IMR-90 (cell line): ENCODE results near the gene JMJD1C. TPM values are rescaled to one million over a fixed set of nuclear protein-coding genes. Genes with fewer than 3 reads are reported as not detected.

Experiments
- ATAC-seq: fragments of 200-7000 bp; cut with Tn5 transposase; 2 replicates; pipeline ENCODE4 v1.9.1; 2020; ENCODE audit warnings: low read depth, mild to moderate bottlenecking, moderate library complexity
- BruUV-seq: library from RNA; stranded (reverse); fragments of 400-500 nt; replicated peaks from 2 replicates; lab custom pipeline; 2021; lab: Mats Ljungman, UMichigan
- CTCF ChIA-PET: fragments of 300-600 bp; formaldehyde crosslinking; extraction: SDS; loops from one replicate; lab custom pipeline; 2021; ENCODE audit warnings: antibody characterized with exemption; lab: Yijun Ruan, JAX
- POLR2A ChIA-PET: fragments of 300-600 bp; sonication (Branson Sonifier 250); formaldehyde crosslinking; loops from one replicate; lab custom pipeline; 2022; ENCODE audit warnings: antibody characterized with exemption; ENCODE audit not compliant: unreplicated experiment; lab: Charles Lee
- DNase-seq: peaks from one replicate; pipeline ENCODE4 v3.0.0; 2013
- H2AFZ ChIP-seq: replicated peaks from 2 replicates; pipeline ENCODE3; 2013; ENCODE audit warnings: low read length, mild to moderate bottlenecking; ENCODE audit not compliant: poor library complexity
- H2AK5ac ChIP-seq: 2 replicates; pipeline ENCODE4 v1.6.1; 2013; ENCODE audit warnings: low read depth, low read length, inconsistent platforms
- H2AK9ac ChIP-seq: replicated peaks from 2 replicates; pipeline ENCODE3; 2013; ENCODE audit warnings: mild to moderate bottlenecking, low read depth, low read length, moderate library complexity; ENCODE audit not compliant: poor library complexity
- H2BK120ac ChIP-seq: 2 replicates; pipeline ENCODE4 v1.6.1; 2013; ENCODE audit warnings: low read depth, low read length, inconsistent platforms
- H2BK15ac ChIP-seq: 3 replicates; pipeline ENCODE4 v1.6.1; 2013; ENCODE audit warnings: low read depth, low read length, inconsistent platforms
- H2BK20ac ChIP-seq: 2 replicates; pipeline ENCODE4 v1.6.1; 2013; ENCODE audit warnings: low read depth, mild to moderate bottlenecking, inconsistent platforms, low read length, moderate library complexity
- H2BK5ac ChIP-seq: 2 replicates; pipeline ENCODE4 v1.6.1; 2013; ENCODE audit warnings: mild to moderate bottlenecking, low read depth, low read length, inconsistent platforms; ENCODE audit not compliant: poor library complexity, severe bottlenecking
- H3K14ac ChIP-seq: replicated peaks from 2 replicates; pipeline ENCODE4 v1.6.1; 2013; ENCODE audit warnings: low read depth, low read length, inconsistent platforms
- H3K18ac ChIP-seq: 2 replicates; pipeline ENCODE4 v1.6.1; 2013; ENCODE audit warnings: low read depth, low read length, control low read depth
- H3K23ac ChIP-seq: 2 replicates; pipeline ENCODE4 v1.6.1; 2013; ENCODE audit warnings: low read depth, low read length, inconsistent platforms
- H3K27ac ChIP-seq: 2 replicates; pipeline ENCODE4 v1.5.1; 2013; ENCODE audit warnings: mild to moderate bottlenecking, control low read depth, low read length; ENCODE audit not compliant: insufficient read depth
- H3K27me3 ChIP-seq: 2 replicates; pipeline ENCODE4 v1.6.1; 2013; ENCODE audit warnings: low read length; ENCODE audit not compliant: control insufficient read depth, insufficient read depth
- H3K36me3 ChIP-seq: 2 replicates; pipeline ENCODE4 v1.6.1; 2013; ENCODE audit warnings: low read length, mixed read lengths; ENCODE audit not compliant: control insufficient read depth, insufficient read depth
- H3K4ac ChIP-seq: 2 replicates; pipeline ENCODE4 v1.6.1; 2013; ENCODE audit warnings: low read depth, low read length, inconsistent platforms
- H3K4me1 ChIP-seq: 2 replicates; pipeline ENCODE4 v1.6.1; 2013; ENCODE audit warnings: low read length, mixed read lengths; ENCODE audit not compliant: control insufficient read depth, insufficient read depth
- H3K4me2 ChIP-seq: 2 replicates; pipeline ENCODE4 v1.6.1; 2013; ENCODE audit warnings: low read depth, mild to moderate bottlenecking, control low read depth, low read length, moderate library complexity
- H3K4me3 ChIP-seq: 2 replicates; pipeline ENCODE4 v1.5.1; 2013; ENCODE audit warnings: low read depth, mild to moderate bottlenecking, control low read depth, low read length, moderate library complexity; ENCODE audit not compliant: insufficient read depth
- H3K56ac ChIP-seq: 2 replicates; pipeline ENCODE4 v1.6.1; 2013; ENCODE audit warnings: low read length, inconsistent platforms; ENCODE audit not compliant: insufficient read depth; ENCODE audit errors: extremely low read depth
- H3K79me1 ChIP-seq, 2 experiments: 2 replicates each; pipeline ENCODE4 v1.6.1; 2013; ENCODE audit warnings: low read length in 2 of 2, inconsistent platforms in 1 of 2, low read depth in 1 of 2
- H3K9ac ChIP-seq: 2 replicates; pipeline ENCODE4 v1.6.1; 2013; ENCODE audit warnings: low read depth, low read length, control low read depth
- H3K9me1 ChIP-seq: 2 replicates; pipeline ENCODE4 v1.6.1; 2013; ENCODE audit warnings: low read length, inconsistent platforms; ENCODE audit not compliant: insufficient read depth
- H3K9me3 ChIP-seq: 2 replicates; pipeline ENCODE4 v1.6.1; 2013; ENCODE audit warnings: low read length; ENCODE audit not compliant: control insufficient read depth, insufficient read depth
- H4K20me1 ChIP-seq: 2 replicates; pipeline ENCODE4 v1.6.1; 2013; ENCODE audit warnings: low read length, inconsistent platforms; ENCODE audit not compliant: insufficient read depth
- H4K5ac ChIP-seq: 2 replicates; pipeline ENCODE4 v1.6.1; 2013; ENCODE audit warnings: mild to moderate bottlenecking, low read depth, low read length, control low read depth
- H4K8ac ChIP-seq, 2 experiments: 2 replicates each; pipeline ENCODE4 v1.6.1; 2013; ENCODE audit warnings: low read depth in 2 of 2, low read length in 2 of 2, control low read depth in 1 of 2, inconsistent platforms in 1 of 2
- H4K91ac ChIP-seq: 2 replicates; pipeline ENCODE4 v1.6.1; 2013; ENCODE audit warnings: low read depth, low read length, inconsistent platforms; ENCODE audit not compliant: insufficient read depth
- BHLHE40 ChIP-seq: fragments of 150-350 bp; IDR thresholded peaks from 2 replicates; pipeline ENCODE4 v1.6.1; 2016; ENCODE audit warnings: mild to moderate bottlenecking, low read depth, low read length
- CEBPB ChIP-seq: IDR thresholded peaks from 2 replicates; pipeline ENCODE4 v1.6.1; 2012; ENCODE audit warnings: low read depth, low read length, improper control_type of control experiment
- CHD1 ChIP-seq: IDR thresholded peaks from 2 replicates; pipeline ENCODE4 v1.6.1; 2012; ENCODE audit warnings: low read depth, low read length, improper control_type of control experiment
- CTCF ChIP-seq: conservative IDR thresholded peaks from 2 replicates; pipeline ENCODE4 v1.5.1; 2012; ENCODE audit warnings: mild to moderate bottlenecking, low read depth, low read length, improper control_type of control experiment
- ELK1 ChIP-seq: fragments of 150-350 bp; IDR thresholded peaks from 2 replicates; pipeline ENCODE4 v1.6.1; 2016; ENCODE audit warnings: low read depth, mild to moderate bottlenecking, low read length, moderate library complexity, borderline replicate concordance
- FOS ChIP-seq: fragments of 150-350 bp; IDR thresholded peaks from 2 replicates; pipeline ENCODE4 v1.6.1; 2016; ENCODE audit warnings: low read depth, low read length
- MAFK ChIP-seq: IDR thresholded peaks from 2 replicates; pipeline ENCODE4 v1.6.1; 2012; ENCODE audit warnings: low read depth, low read length, improper control_type of control experiment
- MAZ ChIP-seq: IDR thresholded peaks from 2 replicates; pipeline ENCODE4 v1.6.1; 2012; ENCODE audit warnings: low read depth, mild to moderate bottlenecking, low read length, improper control_type of control experiment, moderate library complexity, borderline replicate concordance
- MXI1 ChIP-seq: IDR thresholded peaks from 2 replicates; pipeline ENCODE4 v1.6.1; 2012; ENCODE audit warnings: low read depth, mild to moderate bottlenecking, low read length, moderate library complexity, borderline replicate concordance
- NFE2L2 ChIP-seq: fragments of 150-350 bp; IDR thresholded peaks from 2 replicates; pipeline ENCODE4 v1.6.1; 2016; ENCODE audit warnings: low read depth, mild to moderate bottlenecking, low read length
- POLR2A ChIP-seq: IDR thresholded peaks from 2 replicates; pipeline ENCODE4 v1.6.1; 2012; ENCODE audit warnings: mild to moderate bottlenecking, low read depth, low read length
- RAD21 ChIP-seq: IDR thresholded peaks from 2 replicates; pipeline ENCODE4 v1.6.1; 2012; ENCODE audit warnings: low read length, improper control_type of control experiment
- RCOR1 ChIP-seq: IDR thresholded peaks from 2 replicates; pipeline ENCODE4 v1.6.1; 2012; ENCODE audit warnings: mild to moderate bottlenecking, low read length, improper control_type of control experiment; ENCODE audit not compliant: insufficient replicate concordance
- RFX5 ChIP-seq: IDR thresholded peaks from 2 replicates; pipeline ENCODE4 v1.8.0; 2012; ENCODE audit warnings: low read depth, mild to moderate bottlenecking, low read length, moderate library complexity
- SMC3 ChIP-seq: fragments of 150-350 bp; IDR thresholded peaks from 2 replicates; pipeline ENCODE4 v1.6.1; 2016; ENCODE audit warnings: low read depth, mild to moderate bottlenecking, antibody characterized with exemption, low read length, moderate library complexity
- USF2 ChIP-seq: fragments of 150-350 bp; IDR thresholded peaks from 2 replicates; pipeline ENCODE4 v1.6.1; 2017; ENCODE audit warnings: mild to moderate bottlenecking, antibody characterized with exemption, low read length, low read depth
- WGBS, 2 experiments: methylation state at CpG; one replicate each; pipeline versions ENCODE4 v1.1.5 to v1.1.7; 2013; ENCODE audit warnings: missing lambda C conversion rate in 2 of 2; ENCODE audit not compliant: insufficient read length in 1 of 2; ENCODE audit errors: extremely low coverage in 2 of 2; 5-methylcytosine and 5-hydroxymethylcytosine counted together
- dilution Hi-C: fragments of 300-500 bp; cut with HindIII; formaldehyde crosslinking; loops from one replicate; pipeline ENCODE4 v1.14.3; 2018; ENCODE audit warnings: low sequenced_read_pairs; ENCODE audit not compliant: unreplicated experiment
- in situ Hi-C: fragments of 300-500 bp; cut with MboI; formaldehyde crosslinking; loops from 3 replicates; pipeline ENCODE4 v1.14.3; 2019; ENCODE audit warnings: low sequenced_read_pairs, inconsistent platforms, mixed read lengths
- intact Hi-C: fragments of 100-400 bp; cut with micrococcal nuclease; formaldehyde crosslinking; loops from 2 replicates; pipeline ENCODE4 v1.10.0; 2022
- polyA plus RNA-seq, 3 experiments: library from polyadenylated mRNA; depleted of rRNA; stranded (reverse); fragments of >200 nt; gene quantifications; 2 replicates each; pipeline ENCODE4 v1.2.3, GENCODE V29; 2012; ENCODE audit warnings: low replicate concordance in 1 of 3
- total RNA-seq: library from RNA; depleted of rRNA; stranded (reverse); fragments of >200 nt; gene quantifications from 2 replicates; pipeline ENCODE4 v1.2.3, GENCODE V29; 2012

Gene JMJD1C
- total and polyA plus RNA-seq, 2 of the 4 experiments (the other 2 are of a cell fraction) = 15.6 to 96.8 TPM

GRCh38 chr10:63391812-63392211 is 74.0 kb downstream of the JMJD1C start:
- no peak overlapping the region for H2BK5ac ChIP-seq
- no peak overlapping the region for H4K91ac ChIP-seq
- BruUV-seq = no TSS peak
- DNase-seq (no peak), ATAC-seq (no peak)
- no peak overlapping the region for H2AFZ ChIP-seq
- in situ Hi-C loops (no loop called here), dilution Hi-C loops (no loop called here), intact Hi-C loops (no loop called here)
- no peaks in the 10 kb centered on the region for H3K9me1 ChIP-seq
- no peak overlapping the region for H3K4me2 ChIP-seq
- peaks cover 8 to 22% of the 10 kb centered on the region in 2 experiments for H3K79me1 ChIP-seq
- ChIA-PET CTCF (no interaction called here), POLR2A (no interaction called here)
- H3K27me3 ChIP-seq = no peaks in the 10 kb centered on the region
- H3K9ac ChIP-seq = no peak overlapping the region
- no peak overlapping the region for H2AK9ac ChIP-seq
- no peak for TF ChIP-seq CEBPB
- TF ChIP-seq CTCF = no peak
- TF ChIP-seq MXI1 = no peak
- no peak for TF ChIP-seq MAFK
- no peak for TF ChIP-seq RCOR1
- TF ChIP-seq NFE2L2 = no peak
- TF ChIP-seq USF2 = no peak
- TF ChIP-seq BHLHE40 = no peak
- TF ChIP-seq POLR2A = no peak
- TF ChIP-seq RFX5 = no peak
- no peak for TF ChIP-seq ELK1
- no peak for TF ChIP-seq CHD1
- TF ChIP-seq MAZ = no peak
- TF ChIP-seq RAD21 = no peak
- TF ChIP-seq FOS = no peak
- TF ChIP-seq SMC3 = no peak
- no peak overlapping the region for H3K14ac ChIP-seq
- no peak overlapping the region for H2BK15ac ChIP-seq
- H3K56ac ChIP-seq = no peak overlapping the region
- peaks cover 12% of the 10 kb centered on the region for H4K20me1 ChIP-seq
- H4K5ac ChIP-seq = no peak overlapping the region
- no peak overlapping the region for H3K27ac ChIP-seq
- H3K4me1 ChIP-seq = no peaks in the 10 kb centered on the region
- no peak overlapping the region for H3K4me3 ChIP-seq
- no peak overlapping the region for H4K8ac ChIP-seq
- H3K23ac ChIP-seq = no peak overlapping the region
- no peak overlapping the region for H2BK120ac ChIP-seq
- no peaks in the 10 kb centered on the region for H3K36me3 ChIP-seq
- no peak overlapping the region for H3K18ac ChIP-seq
- H3K9me3 ChIP-seq = 0 out of 2 replicates have a peak, but pooled peaks cover 2% of the 10 kb centered on the region
- no peak overlapping the region for H2AK5ac ChIP-seq
- WGBS, 2 experiments = no CpG with 5 or more reads among the region's 4 CpGs
- no peak overlapping the region for H3K4ac ChIP-seq
- H2BK20ac ChIP-seq = no peak overlapping the region
